HepG2 (cell line): ENCODE results near the gene KIZ. TPM values are rescaled to one million over a fixed set of nuclear protein-coding genes. Genes with fewer than 3 reads are reported as not detected.

Source experiments
- ATF5 ChIP-seq: sonication (generic); formaldehyde crosslinking; IDR thresholded peaks from 2 replicates; pipeline ENCODE4 v1.4.0; 2020; ENCODE audit warnings: mild to moderate bottlenecking, low read depth, missing genetic modification reagents
- CREBL2 ChIP-seq: sonication (generic); formaldehyde crosslinking; IDR thresholded peaks from 2 replicates; pipeline ENCODE4 v1.8.1; 2023; ENCODE audit warnings: missing genetic modification reagents, mild to moderate bottlenecking, borderline replicate concordance
- GRHL1 ChIP-seq: sonication (generic); formaldehyde crosslinking; conservative IDR thresholded peaks from 2 replicates; pipeline ENCODE4 v1.8.0; 2022; ENCODE audit warnings: missing genetic modification reagents
- HNF4G ChIP-seq, 2 experiments: sonication (generic) in 1 of 2; formaldehyde crosslinking in 1 of 2; IDR thresholded peaks; 2 replicates each; pipeline versions ENCODE4 v1.4.0 to v1.6.1; 2011 to 2020; ENCODE audit warnings: borderline replicate concordance in 2 of 2, low read depth in 2 of 2, mild to moderate bottlenecking in 2 of 2, low read length in 1 of 2, missing genetic modification reagents in 1 of 2, moderate library complexity in 1 of 2
- IRF1 ChIP-seq: sonication (generic); formaldehyde crosslinking; IDR thresholded peaks from 2 replicates; pipeline ENCODE4 v1.4.0; 2020; ENCODE audit warnings: low read depth, mild to moderate bottlenecking, missing genetic modification reagents
- MBNL3 ChIP-seq: fragments of 250-450 bp; sonication (Bioruptor Pico); conservative IDR thresholded peaks from 2 replicates; pipeline ENCODE4 v1.8.0; 2022; ENCODE audit warnings: mild to moderate bottlenecking, inconsistent platforms
- MTA1 ChIP-seq: sonication (generic); formaldehyde crosslinking; IDR thresholded peaks from 2 replicates; pipeline ENCODE4 v1.4.0; 2020; ENCODE audit warnings: missing genetic modification reagents, mild to moderate bottlenecking, borderline replicate concordance
- PHB2 ChIP-seq: fragments of 450-650 bp; IDR thresholded peaks from 2 replicates; pipeline ENCODE4 v1.6.1; 2018; ENCODE audit not compliant: partially characterized antibody
- POLR2G ChIP-seq: fragments of 200-400 bp; formaldehyde crosslinking; IDR thresholded peaks from 2 replicates; pipeline ENCODE4 v1.6.1; 2018; ENCODE audit warnings: mild to moderate bottlenecking, low read depth, low read length, moderate library complexity
- RBM39 ChIP-seq: fragments of 200-400 bp; formaldehyde crosslinking; IDR thresholded peaks from one replicate; pipeline ENCODE4 v1.6.1; 2018; ENCODE audit warnings: antibody characterized with exemption, mild to moderate bottlenecking, low read depth, low read length; ENCODE audit not compliant: poor library complexity, severe bottlenecking
- SMC3 ChIP-seq: IDR thresholded peaks from 2 replicates; pipeline ENCODE4 v1.6.1; 2011; ENCODE audit warnings: low read length, improper control_type of control experiment
- SNAPC4 ChIP-seq: sonication (generic); formaldehyde crosslinking; IDR thresholded peaks from 2 replicates; pipeline ENCODE4 v1.4.0; 2020; ENCODE audit warnings: mild to moderate bottlenecking, missing genetic modification reagents
- SSRP1 ChIP-seq: IDR thresholded peaks from 2 replicates; pipeline ENCODE4 v1.6.1; 2016; ENCODE audit warnings: control low read depth
- STAG1 ChIP-seq: sonication (generic); formaldehyde crosslinking; IDR thresholded peaks from 2 replicates; pipeline ENCODE4 v1.4.0; 2020; ENCODE audit warnings: missing genetic modification reagents
- TARDBP ChIP-seq: sonication (generic); formaldehyde crosslinking; IDR thresholded peaks from 2 replicates; pipeline ENCODE4 v1.8.0; 2022; ENCODE audit warnings: mild to moderate bottlenecking, missing genetic modification reagents
- TMF1 ChIP-seq: sonication (generic); formaldehyde crosslinking; IDR thresholded peaks from 2 replicates; pipeline ENCODE4 v1.8.1; 2022; ENCODE audit warnings: low read depth, missing genetic modification reagents
- ZEB1 ChIP-seq: IDR thresholded peaks from 2 replicates; pipeline ENCODE4 v1.6.1; 2012; ENCODE audit warnings: mild to moderate bottlenecking, low read depth, inconsistent platforms; ENCODE audit not compliant: insufficient replicate concordance
- ZNF414 ChIP-seq: sonication (generic); formaldehyde crosslinking; IDR thresholded peaks from 2 replicates; pipeline ENCODE4 v1.5.0; 2020; ENCODE audit warnings: missing genetic modification reagents
- ZNF510 ChIP-seq: sonication (generic); formaldehyde crosslinking; IDR thresholded peaks from 2 replicates; pipeline ENCODE4 v1.4.0; 2020; ENCODE audit warnings: low read depth, mild to moderate bottlenecking, missing genetic modification reagents
- ZNF703 ChIP-seq: sonication (generic); formaldehyde crosslinking; IDR thresholded peaks from 2 replicates; pipeline ENCODE4 v1.5.1; 2020; ENCODE audit warnings: missing genetic modification reagents, mild to moderate bottlenecking, moderate library complexity, borderline replicate concordance
- polyA plus RNA-seq, 8 experiments: library from polyadenylated mRNA; depleted of rRNA in 3 of 8; stranded (reverse) in 7 of 8; unstranded in 1 of 8; fragments of >200 nt; fragmentation: Illumina TruSeq in 4 of 8; extraction: Trizol in 4 of 8; gene quantifications; 2 replicates each; pipeline versions ENCODE4 v1.2.1 to v1.2.3, GENCODE V29; 2011 to 2016; ENCODE audit warnings: low read depth in 4 of 8, missing spikeins in 1 of 8, mixed read lengths in 1 of 8; ENCODE audit not compliant: insufficient read depth in 1 of 8
- total RNA-seq, 5 experiments: library from RNA; depleted of rRNA; stranded (reverse); fragments of >200 nt; fragmentation: Illumina TruSeq; extraction: Trizol; gene quantifications; 2 replicates each; pipeline ENCODE4 v1.2.3, GENCODE V29; 2016; ENCODE audit warnings: low read depth in 1 of 5

The KIZ gene
- total and polyA plus RNA-seq, 2 of the 13 experiments (the other 11 are each of a cell fraction or from before 2014, with no cell fraction given): 46.3 to 114 TPM

GRCh38 chr20:21280522-21281016, 154.7 kb downstream of the KIZ start (continued):
- TF ChIP-seq ZEB1 (no peak), ATF5 (no peak), ZNF414 (no peak), RBM39 (no peak), SSRP1 (CRISPR knock-in tag) (peak; percentile 83; the same call in 1 of the 2 replicates), SMC3 (no peak), PHB2 (no peak), SNAPC4 (CRISPR knock-in tag) (no peak), ZNF510 (CRISPR knock-in tag) (no peak), MTA1 (no peak), GRHL1 (CRISPR knock-in tag) (no peak), STAG1 (CRISPR knock-in tag) (no peak), CREBL2 (CRISPR knock-in tag) (no peak), HNF4G (IDR thresholded peaks at IDR 0.05; ENCODE audit: borderline replicate concordance, low read depth, low read length) (peak; percentile 95), HNF4G (CRISPR knock-in tag; IDR thresholded peaks at IDR 0.05; ENCODE audit: borderline replicate concordance, low read depth) (peak; percentile 92; the same call in 1 of the 2 replicates), MBNL3 (no peak), IRF1 (CRISPR knock-in tag) (no peak), TARDBP (no peak), POLR2G (no peak), TMF1 (no peak), ZNF703 (no peak)
